AG09309 (cell line): ENCODE results near the gene ITPRID2.

Source experiments
- DNase-seq: peaks from one replicate; pipeline ENCODE4 v3.0.0-alpha.2; 2010; ENCODE audit warnings: low read depth
- H3K4me3 ChIP-seq: 2 replicates; pipeline ENCODE4 v1.5.1; 2011; ENCODE audit warnings: mild to moderate bottlenecking, low read depth, low read length, moderate library complexity; ENCODE audit not compliant: control insufficient read depth
- TF ChIP-seq, protein P1 (sequence below): IDR thresholded peaks from 2 replicates; pipeline ENCODE4 v1.5.1; 2011; ENCODE audit warnings: mild to moderate bottlenecking, low read depth, low read length, inconsistent platforms; ENCODE audit not compliant: insufficient read depth, control insufficient read depth; ENCODE audit errors: missing control alignments

ITPRID2 gene

DNA sequence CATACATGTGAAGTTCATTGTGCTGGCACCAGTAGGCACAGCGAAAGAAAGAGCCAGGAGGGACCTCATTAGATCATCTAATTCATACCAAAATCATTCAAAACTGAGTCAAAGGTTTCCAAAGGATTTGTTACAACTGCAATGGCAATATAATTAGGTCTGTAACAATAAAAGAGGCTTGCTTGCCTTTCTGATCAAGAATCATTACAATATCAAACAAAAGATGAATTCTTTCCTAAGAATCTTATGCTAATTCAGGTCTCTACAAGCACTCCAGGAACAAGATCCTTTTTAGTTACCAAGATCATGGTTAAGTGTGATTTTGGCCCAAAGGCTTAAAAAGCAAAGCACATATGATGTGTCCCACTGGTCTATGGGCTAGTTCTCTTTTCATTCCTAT is 41.9 kb upstream of the ITPRID2 start:
- no peak overlapping the region for H3K4me3 ChIP-seq
- TF ChIP-seq, protein P1, sequence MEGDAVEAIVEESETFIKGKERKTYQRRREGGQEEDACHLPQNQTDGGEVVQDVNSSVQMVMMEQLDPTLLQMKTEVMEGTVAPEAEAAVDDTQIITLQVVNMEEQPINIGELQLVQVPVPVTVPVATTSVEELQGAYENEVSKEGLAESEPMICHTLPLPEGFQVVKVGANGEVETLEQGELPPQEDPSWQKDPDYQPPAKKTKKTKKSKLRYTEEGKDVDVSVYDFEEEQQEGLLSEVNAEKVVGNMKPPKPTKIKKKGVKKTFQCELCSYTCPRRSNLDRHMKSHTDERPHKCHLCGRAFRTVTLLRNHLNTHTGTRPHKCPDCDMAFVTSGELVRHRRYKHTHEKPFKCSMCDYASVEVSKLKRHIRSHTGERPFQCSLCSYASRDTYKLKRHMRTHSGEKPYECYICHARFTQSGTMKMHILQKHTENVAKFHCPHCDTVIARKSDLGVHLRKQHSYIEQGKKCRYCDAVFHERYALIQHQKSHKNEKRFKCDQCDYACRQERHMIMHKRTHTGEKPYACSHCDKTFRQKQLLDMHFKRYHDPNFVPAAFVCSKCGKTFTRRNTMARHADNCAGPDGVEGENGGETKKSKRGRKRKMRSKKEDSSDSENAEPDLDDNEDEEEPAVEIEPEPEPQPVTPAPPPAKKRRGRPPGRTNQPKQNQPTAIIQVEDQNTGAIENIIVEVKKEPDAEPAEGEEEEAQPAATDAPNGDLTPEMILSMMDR, result no peak
- DNase-seq, result no peak

DNA sequence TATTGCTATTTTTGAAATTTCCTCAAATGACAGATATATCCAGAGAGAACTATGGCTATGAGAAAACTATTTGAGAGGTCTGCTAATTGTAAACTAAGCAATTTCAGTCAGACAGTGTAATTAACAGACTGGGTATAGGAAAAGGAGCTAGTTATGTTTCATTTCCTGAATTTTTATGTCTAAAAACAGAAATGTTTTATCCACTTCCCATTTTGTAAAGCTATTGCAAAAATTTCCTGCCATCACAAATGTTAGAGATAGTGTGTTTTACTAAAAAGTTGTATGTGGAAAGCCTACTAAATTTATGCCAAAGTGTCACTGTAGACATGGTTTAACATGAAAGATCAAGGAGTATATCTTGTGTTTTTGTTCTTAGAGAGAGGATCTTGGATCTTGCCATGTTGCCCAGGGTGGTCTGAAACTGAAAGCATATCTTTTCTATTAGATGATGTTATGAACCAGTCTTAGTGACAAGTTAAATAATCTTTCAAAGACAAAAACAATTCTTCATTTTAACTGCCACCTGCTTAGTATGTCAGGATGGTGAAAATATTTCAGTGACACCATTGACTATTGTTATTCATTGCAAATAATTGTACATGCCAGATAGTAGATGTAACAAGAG is 40.5 kb upstream of the ITPRID2 start:
- DNase-seq, result no peak
- TF ChIP-seq, protein P1, result no peak
- no peak overlapping the region for H3K4me3 ChIP-seq

DNA sequence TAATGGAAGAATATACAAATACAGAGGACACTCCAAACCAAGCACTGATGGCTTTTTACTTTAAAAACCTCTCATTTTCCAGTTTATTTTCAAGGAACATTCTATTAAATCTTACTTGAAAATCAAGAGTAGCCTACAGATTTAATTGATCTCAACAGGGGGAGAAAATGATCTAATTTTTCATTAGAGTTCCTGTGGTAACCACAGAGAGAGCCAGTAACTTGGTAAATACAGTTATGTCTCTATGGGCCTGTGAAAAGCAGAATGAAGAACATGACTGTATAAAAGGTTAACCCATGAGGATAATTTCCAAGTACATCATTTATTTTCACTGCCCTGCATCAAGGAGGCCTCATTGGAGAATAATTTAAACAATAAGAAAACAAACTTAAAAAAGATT is 39.8 kb upstream of the ITPRID2 start:
- no peak for DNase-seq
- TF ChIP-seq, protein P1, result no peak
- H3K4me3 ChIP-seq, result no peak overlapping the region

DNA sequence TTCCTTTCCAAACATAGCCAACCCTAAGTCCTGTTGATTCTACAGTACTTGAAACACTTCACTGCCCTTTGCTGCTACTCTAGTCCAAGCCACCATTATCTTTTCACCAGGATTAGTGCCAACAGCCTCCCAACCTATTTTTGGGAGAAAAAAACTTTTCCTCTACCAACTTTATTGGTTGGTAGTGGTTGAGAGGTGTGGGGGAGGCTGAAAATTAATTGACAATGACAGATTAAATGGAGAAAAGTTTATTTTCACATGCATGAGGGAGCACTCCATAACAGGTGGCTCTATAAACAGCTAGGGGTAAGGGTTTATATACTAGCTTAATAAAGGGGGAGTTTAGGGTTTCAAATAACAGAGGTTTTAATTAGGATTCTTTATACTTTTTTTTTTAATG is 37.8 kb upstream of the ITPRID2 start:
- no peak overlapping the region for H3K4me3 ChIP-seq
- TF ChIP-seq, protein P1, result no peak
- no peak for DNase-seq

DNA sequence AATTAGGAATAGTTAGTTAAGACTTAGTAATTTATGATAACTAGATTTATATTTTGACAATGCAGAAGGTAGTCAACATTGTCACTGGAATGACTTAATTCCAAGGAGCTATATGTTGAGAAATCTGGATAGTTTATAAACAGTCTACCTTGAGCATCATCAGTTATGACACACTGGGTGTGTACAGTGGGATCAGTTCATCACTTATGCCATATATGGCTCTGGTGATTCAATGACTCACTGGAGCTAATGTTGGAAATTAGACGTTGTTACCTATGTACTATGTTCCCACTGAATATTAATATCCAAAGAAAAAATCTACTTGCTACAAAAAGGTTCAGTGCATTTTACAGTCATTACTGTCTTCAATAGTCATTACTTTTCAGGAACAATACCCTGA is 34.0 kb upstream of the ITPRID2 start:
- no peak for DNase-seq
- TF ChIP-seq, protein P1, result no peak
- no peak overlapping the region for H3K4me3 ChIP-seq

DNA sequence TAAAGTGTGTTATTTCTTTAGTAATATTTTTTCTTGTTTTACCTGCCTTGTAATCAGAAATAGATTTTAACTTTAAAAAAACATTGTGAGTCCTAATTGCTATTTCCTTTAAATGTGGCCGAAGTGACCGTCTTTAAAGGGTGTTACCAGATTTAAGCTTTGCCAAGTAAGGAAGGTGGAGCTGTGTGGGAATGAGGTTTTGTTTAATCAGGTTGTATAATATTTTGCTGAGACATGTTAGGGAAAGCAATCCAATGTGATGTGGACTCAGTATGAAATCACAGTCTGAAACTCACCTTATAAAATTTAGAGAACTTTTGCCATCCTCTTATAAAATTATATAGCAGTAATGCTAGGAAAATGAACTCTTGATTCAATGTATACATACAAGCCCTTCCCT is 32.9 kb upstream of the ITPRID2 start:
- H3K4me3 ChIP-seq, result no peak overlapping the region
- no peak for DNase-seq
- TF ChIP-seq, protein P1, result no peak

DNA sequence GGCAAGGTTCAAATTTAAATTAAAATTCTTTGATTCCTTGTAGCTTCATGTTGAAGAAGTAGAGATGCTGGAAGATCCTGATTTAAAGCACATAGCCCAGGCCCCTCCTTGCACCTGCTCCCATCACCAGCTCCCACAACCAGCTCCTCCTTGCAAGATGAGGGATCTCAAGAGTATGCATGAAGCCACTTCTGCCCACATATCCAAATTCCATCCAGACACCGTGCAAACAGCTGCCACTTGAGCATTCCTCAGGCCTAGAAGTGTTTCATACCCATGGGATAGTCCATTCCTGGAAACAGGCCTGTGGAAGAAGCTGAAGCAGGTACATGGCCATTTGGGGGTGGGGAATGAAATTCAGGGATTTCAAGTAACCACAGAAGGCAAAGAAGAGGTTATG is 32.4 kb upstream of the ITPRID2 start:
- TF ChIP-seq, protein P1, result no peak
- DNase-seq, result no peak
- H3K4me3 ChIP-seq, result no peak overlapping the region
